Natural killer cell (primary cell): ENCODE data around the gene ATXN10. TPM values are rescaled to one million over a fixed set of nuclear protein-coding genes. Genes with fewer than 3 reads are reported as not detected.

Experiments
- ATAC-seq, 3 donors: fragments of 150-1000 bp in 2 of 3; fragments of 200-7000 bp in 1 of 3; cut with Tn5 transposase; 1 replicate in 1 of 3; 2 replicates in 2 of 3; pipeline ENCODE4 v1.10.0; 2021; ENCODE audit warnings: mild to moderate bottlenecking in 2 of 3, moderate library complexity in 2 of 3
- DNase-seq, 2 donors: peaks; one replicate each; pipeline versions ENCODE4 v3.0.0 to v3.0.0-alpha.2; 2013 to 2021; ENCODE audit warnings: mixed read lengths in 1 of 2
- H3K27ac ChIP-seq: one replicate; pipeline ENCODE4 v1.5.1; 2013; ENCODE audit warnings: mild to moderate bottlenecking, low read length
- H3K27me3 ChIP-seq: one replicate; pipeline ENCODE4 v1.6.1; 2013; ENCODE audit warnings: low read length; ENCODE audit not compliant: control insufficient read depth, insufficient read depth
- H3K36me3 ChIP-seq: one replicate; pipeline ENCODE4 v1.6.1; 2013; ENCODE audit warnings: low read length; ENCODE audit not compliant: control insufficient read depth, insufficient read depth
- H3K4me1 ChIP-seq: one replicate; pipeline ENCODE4 v1.6.1; 2013; ENCODE audit warnings: low read length; ENCODE audit not compliant: control insufficient read depth, insufficient read depth
- H3K4me3 ChIP-seq: one replicate; pipeline ENCODE4 v1.5.1; 2013; ENCODE audit warnings: low read length
- H3K9me3 ChIP-seq: one replicate; pipeline ENCODE4 v1.6.1; 2013; ENCODE audit warnings: low read length; ENCODE audit not compliant: control insufficient read depth, insufficient read depth
- H3K27ac Mint-ChIP-seq, 2 donors: one replicate each; pipeline ENCODE4 v1.8.0; 2022; ENCODE audit warnings: mild to moderate bottlenecking in 2 of 2, mixed read lengths in 2 of 2, moderate library complexity in 1 of 2
- H3K27me3 Mint-ChIP-seq, 2 donors: one replicate each; pipeline ENCODE4 v1.8.0; 2022; ENCODE audit warnings: low read depth in 2 of 2, mixed read lengths in 2 of 2
- H3K36me3 Mint-ChIP-seq: one replicate; pipeline ENCODE4 v1.8.0; 2022; ENCODE audit warnings: mixed read lengths
- H3K4me1 Mint-ChIP-seq, 2 donors: one replicate each; pipeline ENCODE4 v1.8.0; 2022; ENCODE audit warnings: mixed read lengths in 2 of 2
- H3K4me3 Mint-ChIP-seq: one replicate; pipeline ENCODE4 v1.8.0; 2022; ENCODE audit warnings: mild to moderate bottlenecking, moderate library complexity, mixed read lengths
- H3K9me3 Mint-ChIP-seq, 2 donors: one replicate each; pipeline ENCODE4 v1.8.0; 2022; ENCODE audit warnings: mixed read lengths in 2 of 2
- WGBS: methylation state at CpG from one replicate; pipeline ENCODE4 v1.1.7; 2013; ENCODE audit warnings: missing lambda C conversion rate; ENCODE audit not compliant: insufficient coverage; 5-methylcytosine and 5-hydroxymethylcytosine counted together
- intact Hi-C: fragments of 100-400 bp; cut with micrococcal nuclease; formaldehyde crosslinking; loops from one replicate; pipeline ENCODE4 v1.14.2; 2022
- total RNA-seq, 4 donors: library from RNA; stranded (reverse); fragments of 120-200 nt in 1 of 4; gene quantifications; one replicate each; pipeline versions ENCODE4 v1.2.3 to v1.2.4, GENCODE V29; 2013 to 2022
- TF ChIP-seq, protein P1 (sequence below): fragments of 200-600 bp; IDR thresholded peaks from one replicate; pipeline ENCODE4 v1.8.0; 2022; ENCODE audit warnings: antibody characterized with exemption

The ATXN10 gene
- total RNA-seq, 3 donors from 2014 or later (not counting 1 experiment from before 2014, with no cell fraction given) = 79.3 to 90.5 (median 88.8) TPM

DNA sequence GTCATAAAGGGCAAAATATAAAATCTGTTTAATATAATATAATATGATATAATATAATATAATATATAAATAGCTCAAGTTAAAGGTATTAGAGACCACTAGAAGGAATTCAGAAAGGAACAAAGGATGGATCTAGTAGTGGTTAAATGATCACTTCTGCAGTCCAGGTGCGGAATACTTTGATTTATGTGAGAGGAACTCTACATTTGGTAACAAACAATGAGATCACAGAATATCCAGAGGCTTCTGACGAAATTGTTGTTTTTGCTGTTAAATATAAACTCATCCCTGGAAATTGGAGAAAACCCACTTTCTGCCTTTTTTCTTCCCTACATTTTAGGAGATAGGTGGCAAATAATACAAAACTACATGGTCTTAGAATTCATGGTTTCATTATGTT, 36.0 kb downstream of the ATXN10 start:
- intact Hi-C loops = no loop called here
- no peaks in the 10 kb centered on the region for H3K27me3 Mint-ChIP-seq
- peaks cover 7% of the 10 kb centered on the region for H3K36me3 Mint-ChIP-seq
- Histone ChIP-seq H3K4me1 (no peaks in the 10 kb centered on the region), H3K36me3 (peaks cover 41% of the 10 kb centered on the region), H3K4me3 (no peak overlapping the region), H3K27ac (no peak overlapping the region), H3K27me3 (no peaks in the 10 kb centered on the region), H3K9me3 (no peaks in the 10 kb centered on the region)
- DNase-seq (no peak), ATAC-seq (no peak)
- peaks cover 21 to 23% of the 10 kb centered on the region in 2 donors for H3K4me1 Mint-ChIP-seq
- no peaks in the 10 kb centered on the region for H3K9me3 Mint-ChIP-seq
- H3K4me3 Mint-ChIP-seq = no peak overlapping the region
- H3K27ac Mint-ChIP-seq = no peak overlapping the region
- TF ChIP-seq, protein P1, sequence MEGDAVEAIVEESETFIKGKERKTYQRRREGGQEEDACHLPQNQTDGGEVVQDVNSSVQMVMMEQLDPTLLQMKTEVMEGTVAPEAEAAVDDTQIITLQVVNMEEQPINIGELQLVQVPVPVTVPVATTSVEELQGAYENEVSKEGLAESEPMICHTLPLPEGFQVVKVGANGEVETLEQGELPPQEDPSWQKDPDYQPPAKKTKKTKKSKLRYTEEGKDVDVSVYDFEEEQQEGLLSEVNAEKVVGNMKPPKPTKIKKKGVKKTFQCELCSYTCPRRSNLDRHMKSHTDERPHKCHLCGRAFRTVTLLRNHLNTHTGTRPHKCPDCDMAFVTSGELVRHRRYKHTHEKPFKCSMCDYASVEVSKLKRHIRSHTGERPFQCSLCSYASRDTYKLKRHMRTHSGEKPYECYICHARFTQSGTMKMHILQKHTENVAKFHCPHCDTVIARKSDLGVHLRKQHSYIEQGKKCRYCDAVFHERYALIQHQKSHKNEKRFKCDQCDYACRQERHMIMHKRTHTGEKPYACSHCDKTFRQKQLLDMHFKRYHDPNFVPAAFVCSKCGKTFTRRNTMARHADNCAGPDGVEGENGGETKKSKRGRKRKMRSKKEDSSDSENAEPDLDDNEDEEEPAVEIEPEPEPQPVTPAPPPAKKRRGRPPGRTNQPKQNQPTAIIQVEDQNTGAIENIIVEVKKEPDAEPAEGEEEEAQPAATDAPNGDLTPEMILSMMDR = no peak
- 100% methylated on average over 1 of the region's 2 CpGs for WGBS

DNA sequence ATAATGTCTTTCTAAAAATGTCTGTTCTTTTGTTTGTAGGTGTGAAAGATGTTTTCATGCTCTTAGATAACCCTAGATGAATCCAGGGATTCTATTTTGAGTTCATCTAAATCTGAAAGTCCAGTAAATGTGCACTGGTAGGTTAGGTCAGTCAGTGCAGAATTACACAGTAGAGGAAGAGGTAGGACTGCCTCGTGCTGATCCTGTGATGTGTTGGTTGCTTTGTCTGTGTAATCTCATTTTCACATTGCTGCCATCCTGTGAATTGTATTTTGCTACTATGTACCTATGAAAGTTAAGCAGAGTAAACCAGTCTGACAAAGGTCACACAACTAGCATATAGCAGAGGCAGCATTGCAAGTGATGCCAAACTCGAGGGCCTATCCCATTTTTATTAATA, 36.5 kb downstream of the ATXN10 start:
- WGBS = 100% methylated on average over 1 of the region's 2 CpGs

DNA sequence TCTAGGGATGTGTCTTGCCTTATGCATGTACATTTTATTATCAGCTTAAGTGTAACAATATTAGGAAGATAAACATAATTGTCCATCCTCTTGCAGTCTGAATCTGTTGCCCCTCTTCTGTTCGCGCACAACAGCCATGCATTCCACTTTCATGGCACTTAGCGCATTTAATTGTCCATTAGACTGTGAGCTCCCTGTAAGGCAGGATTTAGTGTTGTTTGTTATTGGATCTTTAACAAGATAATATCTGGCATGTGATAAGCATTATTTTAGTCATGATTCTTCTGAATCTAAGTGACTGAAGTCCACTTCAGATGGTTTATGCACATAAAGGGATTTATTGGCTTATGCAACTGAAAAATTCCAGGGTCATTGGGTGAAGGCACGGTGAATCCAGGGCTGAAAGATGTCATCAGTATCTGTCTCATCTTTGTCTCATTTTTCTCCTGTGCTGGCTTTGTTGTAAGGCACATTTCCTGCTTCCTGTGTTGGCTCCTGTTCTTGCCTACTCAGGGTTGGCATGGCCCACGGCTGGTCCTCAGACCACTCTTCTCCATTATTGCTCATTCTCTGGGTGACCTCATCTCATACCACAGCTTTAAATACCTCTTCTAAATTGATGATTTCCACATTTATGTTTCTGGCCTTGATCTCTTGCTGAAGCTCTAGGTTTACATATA, 37.6 kb downstream of the ATXN10 start:
- Histone ChIP-seq H3K4me1 (no peaks in the 10 kb centered on the region), H3K4me3 (no peak overlapping the region), H3K36me3 (peaks cover 26% of the 10 kb centered on the region), H3K27ac (no peak overlapping the region), H3K27me3 (no peaks in the 10 kb centered on the region), H3K9me3 (no peaks in the 10 kb centered on the region)
- Mint-ChIP-seq H3K36me3 (peaks cover 7% of the 10 kb centered on the region), H3K9me3 (no peaks in the 10 kb centered on the region), H3K4me1 (peaks cover 23 to 27% of the 10 kb centered on the region in 2 donors), H3K27me3 (no peaks in the 10 kb centered on the region), H3K4me3 (no peak overlapping the region), H3K27ac (no peak overlapping the region)
- no peak for ATAC-seq
- intact Hi-C loops = no loop called here
- TF ChIP-seq, protein P1 = no peak
- no peak for DNase-seq
- 91% methylated on average over 5 of the region's 5 CpGs for WGBS

More for the DNA sequence above, 36.5 kb downstream of the ATXN10 start:
- Mint-ChIP-seq H3K27me3 (no peaks in the 10 kb centered on the region), H3K4me1 (peaks cover 21 to 23% of the 10 kb centered on the region in 2 donors), H3K4me3 (no peak overlapping the region), H3K27ac (no peak overlapping the region), H3K36me3 (peaks cover 7% of the 10 kb centered on the region), H3K9me3 (no peaks in the 10 kb centered on the region)
- ATAC-seq = no peak
- intact Hi-C loops = no loop called here
- Histone ChIP-seq H3K36me3 (peaks cover 36% of the 10 kb centered on the region), H3K27ac (no peak overlapping the region), H3K4me1 (no peaks in the 10 kb centered on the region), H3K4me3 (no peak overlapping the region), H3K27me3 (no peaks in the 10 kb centered on the region), H3K9me3 (no peaks in the 10 kb centered on the region)
- TF ChIP-seq, protein P1 = no peak
- DNase-seq = no peak

DNA sequence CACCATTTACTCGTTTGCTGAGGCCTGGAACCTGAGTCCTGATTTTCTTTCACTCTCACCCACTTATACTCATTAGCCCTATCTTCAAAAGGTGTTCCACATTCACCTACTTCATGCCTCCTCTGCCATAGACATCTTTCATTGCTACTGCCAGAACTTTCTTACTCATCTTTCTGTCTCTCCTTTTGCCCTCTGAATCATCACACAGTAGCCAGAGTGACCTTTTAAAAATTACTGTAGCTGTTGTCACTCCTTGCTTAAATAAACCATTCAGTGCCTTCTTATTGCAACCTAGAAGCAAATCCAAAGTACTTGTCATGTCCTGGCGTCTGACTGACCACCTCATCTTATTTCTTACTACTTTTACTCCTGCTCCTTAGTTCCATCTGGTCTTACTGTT, 38.2 kb downstream of the ATXN10 start:
- H3K27me3 ChIP-seq = no peaks in the 10 kb centered on the region
- no peak overlapping the region for H3K4me3 ChIP-seq
- Mint-ChIP-seq H3K9me3 (no peaks in the 10 kb centered on the region), H3K4me1 (peaks cover 19 to 27% of the 10 kb centered on the region in 2 donors), H3K27ac (no peak overlapping the region), H3K36me3 (peaks cover 7% of the 10 kb centered on the region), H3K4me3 (no peak overlapping the region), H3K27me3 (no peaks in the 10 kb centered on the region)
- no peak overlapping the region for H3K27ac ChIP-seq
- H3K4me1 ChIP-seq = no peaks in the 10 kb centered on the region
- DNase-seq (no peak), ATAC-seq (no peak)
- peaks cover 21% of the 10 kb centered on the region for H3K36me3 ChIP-seq
- WGBS = 93% methylated on average over 2 of the region's 2 CpGs
- intact Hi-C loops = no loop called here
- TF ChIP-seq, protein P1 = no peak
- no peaks in the 10 kb centered on the region for H3K9me3 ChIP-seq
